Measurements from ENCODE around the gene PRDM5. TPM values are rescaled to one million over a fixed set of nuclear protein-coding genes. Genes with fewer than 3 reads are reported as not detected.

The PRDM5 gene
- total RNA-seq, 2 experiments from 2014 or later = 0.23 TPM; not detected in 1

DNA sequence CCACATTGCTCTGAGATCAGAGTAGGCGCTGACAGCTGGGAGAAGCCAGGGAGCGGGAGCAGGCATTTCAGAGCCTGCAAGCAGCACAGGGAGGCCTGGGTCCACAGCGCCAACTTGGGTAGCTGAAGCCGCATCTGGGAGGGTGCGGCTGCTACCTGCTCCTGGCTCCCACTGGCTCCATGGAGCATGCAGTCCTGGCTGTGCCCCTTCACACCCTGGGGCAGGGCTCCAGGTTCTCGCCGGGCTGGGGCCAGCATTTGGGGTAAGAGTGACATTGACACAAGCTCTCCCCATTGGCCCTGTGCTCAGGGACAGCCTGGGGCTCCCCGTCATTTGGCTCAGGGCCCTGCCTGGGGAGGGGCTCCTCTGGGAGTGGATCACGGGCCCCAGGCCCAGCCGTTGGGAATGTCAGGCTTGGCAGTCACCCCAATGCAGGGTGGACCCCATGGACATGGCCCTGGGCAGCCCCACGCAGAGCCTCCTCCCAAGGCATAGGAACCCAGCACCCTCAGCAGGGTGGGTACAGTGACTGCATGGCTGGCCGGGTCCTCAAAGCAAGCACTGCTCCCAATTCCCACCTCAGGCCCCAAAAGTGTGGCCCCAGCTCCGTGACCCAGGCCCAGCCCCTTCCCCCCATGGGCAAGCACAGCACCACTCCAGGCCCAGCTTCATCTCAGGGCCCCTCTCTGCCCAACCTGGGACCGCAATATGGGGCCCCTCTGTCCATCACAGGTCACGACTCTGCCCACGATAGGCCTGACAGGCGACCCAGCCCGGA, 82.4 kb downstream of the PRDM5 start:
- Mint-ChIP-seq H3K4me1 (peaks cover 9% of the 10 kb centered on the region), H3K27ac (no peak overlapping the region), H3K4me3 (no peak overlapping the region), H3K27me3 (peaks cover 6% of the 10 kb centered on the region), H3K9me3 (no peaks in the 10 kb centered on the region), H3K36me3 (ENCODE audit: low read depth) (no peaks in the 10 kb centered on the region)
- DNase-seq = no peak
- POLR2A ChIA-PET = no interaction called here
- CTCF ChIA-PET = no interaction called here

DNA sequence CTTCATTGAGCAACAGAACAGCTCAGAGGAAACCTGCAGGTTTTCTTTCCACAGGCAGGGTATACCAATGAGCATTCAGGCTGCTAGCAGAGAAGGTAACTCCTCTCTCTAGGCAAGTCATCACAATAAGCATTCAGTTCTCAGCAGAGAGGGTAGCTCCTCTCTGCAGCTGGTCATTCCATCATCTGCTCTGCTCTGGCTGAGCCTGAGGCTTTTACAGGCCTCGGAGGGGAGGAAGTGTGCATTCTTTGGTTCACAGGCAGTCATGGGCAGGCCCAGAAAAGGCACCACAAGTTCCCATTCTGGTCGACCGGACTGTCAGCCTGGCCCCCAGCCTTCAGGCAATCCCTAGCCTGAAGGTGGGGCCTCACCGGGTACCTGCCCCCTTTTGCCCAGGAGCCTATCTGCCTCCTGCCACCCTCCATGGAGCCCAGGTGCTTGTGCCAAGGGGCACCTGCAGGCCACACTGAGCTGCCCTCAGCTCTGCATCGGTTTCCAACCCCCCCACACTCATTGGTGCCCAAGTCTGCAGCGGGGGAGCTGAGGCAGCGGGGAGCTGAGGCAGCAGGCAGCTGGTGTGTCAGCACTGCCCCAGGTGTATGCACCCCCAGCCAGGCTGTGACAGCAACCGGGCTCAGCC, 83.1 kb downstream of the PRDM5 start:
- no peak overlapping the region for H3K27ac Mint-ChIP-seq
- peaks cover under 1% of the 10 kb centered on the region for H3K9me3 Mint-ChIP-seq
- POLR2A ChIA-PET = no interaction called here
- H3K4me1 Mint-ChIP-seq = peaks cover 4% of the 10 kb centered on the region
- peaks cover 6% of the 10 kb centered on the region for H3K27me3 Mint-ChIP-seq
- CTCF ChIA-PET = no interaction called here
- H3K4me3 Mint-ChIP-seq = no peak overlapping the region
- no peak for DNase-seq
- H3K36me3 Mint-ChIP-seq (ENCODE audit: low read depth) = no peaks in the 10 kb centered on the region

DNA sequence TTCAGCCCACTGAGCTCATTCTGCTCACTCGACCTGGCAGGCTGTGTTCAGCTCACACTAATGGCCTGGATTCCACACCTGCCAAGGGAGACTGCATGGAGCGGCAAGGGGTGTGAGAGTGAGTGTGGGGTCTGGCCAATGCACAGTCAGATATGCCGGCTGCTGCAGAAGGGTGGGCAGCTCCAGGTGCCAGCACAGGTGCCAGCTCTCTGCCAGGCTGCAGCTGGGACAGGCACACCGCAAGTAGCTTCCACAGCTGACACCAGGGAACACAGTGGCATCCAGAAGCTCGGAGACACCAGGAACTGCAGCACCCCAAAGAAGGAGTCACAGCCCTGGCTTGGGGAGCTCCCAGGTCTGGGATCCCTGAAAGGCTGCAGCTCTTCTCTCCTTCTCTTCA, 83.7 kb downstream of the PRDM5 start:
- ChIA-PET CTCF (no interaction called here), POLR2A (no interaction called here)
- peaks cover 1% of the 10 kb centered on the region for H3K4me1 Mint-ChIP-seq
- H3K36me3 Mint-ChIP-seq (ENCODE audit: low read depth) = no peaks in the 10 kb centered on the region
- DNase-seq = no peak
- peaks cover 3% of the 10 kb centered on the region for H3K9me3 Mint-ChIP-seq
- H3K27ac Mint-ChIP-seq = no peak overlapping the region
- H3K4me3 Mint-ChIP-seq = no peak overlapping the region
- peaks cover 6% of the 10 kb centered on the region for H3K27me3 Mint-ChIP-seq

DNA sequence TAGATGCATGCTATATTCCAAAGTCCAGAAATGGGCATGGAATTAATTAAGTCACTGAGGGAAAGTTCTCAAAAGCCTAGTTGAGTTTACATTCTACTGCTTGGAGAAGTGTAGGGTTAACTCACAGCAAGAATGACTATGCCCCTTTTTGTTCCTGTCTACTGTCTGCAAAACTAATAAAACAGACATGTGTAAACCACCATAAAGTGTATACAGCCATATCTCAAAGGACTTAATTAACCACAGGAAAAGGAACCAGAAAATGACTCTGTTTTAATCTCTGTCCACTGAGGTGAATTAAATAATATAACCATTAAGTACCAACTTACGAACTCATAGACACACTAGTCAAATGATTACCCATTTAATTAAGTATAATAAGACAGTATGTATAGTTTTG, 84.9 kb downstream of the PRDM5 start:
- Mint-ChIP-seq H3K4me1 (no peaks in the 10 kb centered on the region), H3K27ac (no peak overlapping the region), H3K4me3 (no peak overlapping the region), H3K27me3 (peaks cover 5% of the 10 kb centered on the region), H3K36me3 (ENCODE audit: low read depth) (no peaks in the 10 kb centered on the region), H3K9me3 (peaks cover 3% of the 10 kb centered on the region)
- ChIA-PET CTCF (no interaction called here), POLR2A (no interaction called here)
- no peak for DNase-seq

DNA sequence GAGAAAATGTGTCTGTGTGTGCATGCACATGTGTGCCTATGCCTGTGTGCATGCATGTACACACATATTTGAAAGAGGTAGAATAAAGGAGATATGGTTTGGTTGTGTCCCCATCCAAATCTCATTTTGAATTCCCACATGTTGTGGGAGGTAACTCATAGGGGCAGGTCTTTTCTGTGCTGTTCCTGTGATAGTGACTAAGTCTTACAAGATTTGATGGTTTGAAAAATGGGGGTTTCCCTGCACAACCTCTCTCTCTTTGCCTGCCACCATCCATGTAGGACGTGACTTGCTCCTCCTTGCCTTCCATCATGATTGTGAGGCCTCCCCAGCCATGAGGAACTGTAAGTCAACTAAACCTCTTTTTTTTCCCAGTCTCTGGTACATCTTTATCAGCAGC, 87.2 kb downstream of the PRDM5 start:
- CTCF ChIA-PET = no interaction called here
- peaks cover 2% of the 10 kb centered on the region for H3K27me3 Mint-ChIP-seq
- POLR2A ChIA-PET = no interaction called here
- no peaks in the 10 kb centered on the region for H3K36me3 Mint-ChIP-seq (ENCODE audit: low read depth)
- peaks cover 3% of the 10 kb centered on the region for H3K9me3 Mint-ChIP-seq
- no peaks in the 10 kb centered on the region for H3K4me1 Mint-ChIP-seq
- no peak overlapping the region for H3K4me3 Mint-ChIP-seq
- DNase-seq = no peak
- no peak overlapping the region for H3K27ac Mint-ChIP-seq

DNA sequence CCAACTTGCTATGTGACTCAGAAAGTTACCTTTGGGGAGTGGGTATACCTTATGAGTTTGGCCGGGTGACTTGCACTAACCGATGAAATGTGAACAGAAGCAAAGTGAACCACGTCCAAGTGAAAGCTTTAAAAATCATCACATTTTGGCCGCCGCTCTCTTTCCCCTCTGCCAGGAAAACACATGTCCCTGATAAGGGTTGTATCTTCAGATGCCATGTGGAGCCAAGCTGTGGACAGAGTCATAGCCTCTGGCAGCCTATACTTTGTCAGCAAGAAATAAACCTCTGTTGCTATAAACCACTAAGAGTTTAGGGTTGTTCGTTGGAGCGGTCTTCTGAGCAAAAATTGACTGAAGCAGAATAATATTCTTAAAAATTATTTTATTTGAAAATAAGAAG, 92.3 kb downstream of the PRDM5 start:
- POLR2A ChIA-PET = no interaction called here
- Mint-ChIP-seq H3K9me3 (peaks cover 3% of the 10 kb centered on the region), H3K36me3 (ENCODE audit: low read depth) (no peaks in the 10 kb centered on the region), H3K27ac (no peak overlapping the region), H3K27me3 (peaks cover 8% of the 10 kb centered on the region), H3K4me1 (no peaks in the 10 kb centered on the region), H3K4me3 (no peak overlapping the region)
- DNase-seq = no peak
- CTCF ChIA-PET = no interaction called here

DNA sequence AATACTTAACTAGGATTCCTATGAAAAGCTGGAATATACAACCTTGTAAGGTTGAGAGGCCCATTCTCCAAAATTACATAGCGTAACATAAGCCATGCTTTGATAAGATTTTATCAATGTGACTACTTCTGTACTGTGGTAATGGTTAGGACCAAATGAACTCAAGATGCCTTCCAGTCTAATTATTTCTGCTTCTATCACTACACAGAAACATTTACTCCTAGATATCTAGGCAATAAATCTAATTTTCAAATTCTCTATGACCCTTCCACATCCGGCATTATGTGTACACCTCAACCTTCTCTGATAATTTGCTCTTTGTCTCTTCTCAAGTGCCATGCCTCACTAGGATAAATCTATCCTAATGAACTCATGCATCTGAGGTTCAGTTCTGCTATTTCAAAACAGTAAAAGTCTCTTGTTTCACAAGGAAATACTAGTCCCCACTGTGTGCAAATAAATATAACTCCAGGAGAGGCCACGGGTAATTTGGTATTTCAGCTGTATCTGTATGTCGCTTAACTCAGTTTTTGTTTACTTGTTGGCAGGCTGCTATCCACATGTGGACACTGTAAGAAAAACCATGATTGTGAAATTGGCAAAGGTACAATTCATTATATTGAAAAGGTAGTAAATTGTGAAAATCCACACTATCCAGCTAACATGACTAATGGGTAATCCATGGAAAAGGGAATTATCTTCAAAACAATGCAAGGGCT, 93.3 kb downstream of the PRDM5 start:
- no peak overlapping the region for H3K27ac Mint-ChIP-seq
- no peak for DNase-seq
- ChIA-PET POLR2A (no interaction called here), CTCF (no interaction called here)
- H3K4me3 Mint-ChIP-seq = no peak overlapping the region
- H3K27me3 Mint-ChIP-seq = peaks cover 8% of the 10 kb centered on the region
- H3K4me1 Mint-ChIP-seq = no peaks in the 10 kb centered on the region
- peaks cover under 1% of the 10 kb centered on the region for H3K9me3 Mint-ChIP-seq
- no peaks in the 10 kb centered on the region for H3K36me3 Mint-ChIP-seq (ENCODE audit: low read depth)

DNA sequence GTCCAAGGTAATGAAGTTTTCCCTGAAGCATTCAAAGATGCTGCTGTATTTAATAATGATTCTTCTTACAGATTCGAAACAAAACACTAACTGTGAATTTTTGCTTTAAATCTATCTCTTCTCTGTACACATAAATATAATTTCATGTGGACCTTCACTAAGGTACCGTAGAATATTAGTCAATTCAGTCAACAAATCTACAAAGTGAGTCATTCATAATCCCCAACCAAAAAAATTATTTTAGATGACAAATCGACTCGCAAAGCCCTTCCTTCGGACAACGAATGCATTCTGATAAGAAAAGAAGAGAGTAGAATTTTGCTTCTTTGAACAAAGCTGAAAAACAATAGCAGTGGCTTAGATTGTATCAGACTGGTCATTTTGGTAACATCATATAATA, 95.7 kb downstream of the PRDM5 start:
- no peaks in the 10 kb centered on the region for H3K36me3 Mint-ChIP-seq (ENCODE audit: low read depth)
- H3K27ac Mint-ChIP-seq = no peak overlapping the region
- no peak for DNase-seq
- H3K27me3 Mint-ChIP-seq = peaks cover 8% of the 10 kb centered on the region
- CTCF ChIA-PET = no interaction called here
- POLR2A ChIA-PET = no interaction called here
- H3K4me1 Mint-ChIP-seq = no peaks in the 10 kb centered on the region
- H3K4me3 Mint-ChIP-seq = no peak overlapping the region
- no peaks in the 10 kb centered on the region for H3K9me3 Mint-ChIP-seq

DNA sequence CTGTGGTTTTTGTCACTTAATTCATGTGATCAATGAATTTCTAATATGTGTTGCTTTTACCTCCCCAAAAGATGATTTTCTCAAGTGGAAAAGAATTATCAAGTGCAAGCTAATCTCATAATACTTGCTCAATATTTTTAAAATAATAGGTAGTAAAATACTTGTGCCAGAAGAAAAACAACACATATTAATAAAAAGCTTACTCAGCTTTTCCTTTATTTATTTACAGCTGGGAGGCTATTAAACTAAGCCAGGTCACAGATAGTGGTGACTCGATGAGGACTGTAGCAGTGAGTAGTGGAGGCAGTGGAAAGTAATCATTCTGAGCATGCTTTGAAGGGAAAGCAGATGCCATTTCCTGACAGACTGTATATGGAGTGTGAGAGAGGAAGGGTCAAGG, 96.1 kb downstream of the PRDM5 start:
- Mint-ChIP-seq H3K4me1 (no peaks in the 10 kb centered on the region), H3K27ac (no peak overlapping the region), H3K27me3 (peaks cover 8% of the 10 kb centered on the region), H3K36me3 (ENCODE audit: low read depth) (no peaks in the 10 kb centered on the region), H3K4me3 (no peak overlapping the region), H3K9me3 (no peaks in the 10 kb centered on the region)
- CTCF ChIA-PET = no interaction called here
- no peak for DNase-seq
- POLR2A ChIA-PET = no interaction called here

DNA sequence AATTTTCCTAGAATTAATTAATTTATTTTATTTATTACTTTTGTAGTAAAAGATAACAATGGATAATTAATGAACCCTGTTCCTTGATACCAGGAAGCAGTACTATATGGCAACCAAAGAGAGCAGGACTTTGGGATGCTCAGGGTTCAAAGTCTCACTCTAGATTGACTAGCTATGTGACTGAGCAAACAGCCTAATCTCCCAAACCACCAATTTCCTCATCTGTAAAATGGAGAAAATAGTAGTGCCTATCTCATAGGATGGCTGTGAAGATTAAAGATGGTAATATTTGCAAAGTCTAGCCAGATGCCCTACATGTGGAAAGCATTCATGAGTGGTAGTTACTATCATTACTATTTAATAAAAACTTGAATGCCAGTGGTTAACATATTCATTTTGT, 97.6 kb downstream of the PRDM5 start:
- Mint-ChIP-seq H3K4me3 (no peak overlapping the region), H3K4me1 (peaks cover under 1% of the 10 kb centered on the region), H3K27me3 (peaks cover 8% of the 10 kb centered on the region), H3K27ac (no peak overlapping the region), H3K9me3 (no peaks in the 10 kb centered on the region), H3K36me3 (ENCODE audit: low read depth) (no peaks in the 10 kb centered on the region)
- ChIA-PET CTCF (no interaction called here), POLR2A (interaction anchor here (0.6 kb wide), 1 partner anchor 982 kb away, joined by 3 read pairs; no protein-coding TSS in a partner anchor)
- no peak for DNase-seq

DNA sequence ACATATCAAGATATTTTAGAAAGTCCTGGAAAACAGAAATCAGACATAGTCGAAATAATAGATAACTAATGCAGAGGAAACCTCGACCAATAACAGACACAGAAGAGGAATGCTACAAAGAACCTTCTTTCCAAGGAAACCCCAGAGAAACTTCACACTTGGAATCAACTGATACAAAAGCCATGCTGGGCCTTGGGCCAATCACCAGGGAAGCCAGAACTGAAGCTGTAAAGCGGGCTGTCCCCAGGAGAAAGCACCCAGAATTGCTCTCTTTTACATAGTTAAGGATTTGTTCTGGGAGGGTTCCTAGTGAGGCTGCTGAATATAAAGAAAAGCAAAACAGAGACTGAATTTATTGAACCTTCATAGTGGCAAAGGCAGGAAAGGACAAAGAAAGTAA, 100.5 kb downstream of the PRDM5 start:
- Mint-ChIP-seq H3K9me3 (no peaks in the 10 kb centered on the region), H3K27me3 (peaks cover 4% of the 10 kb centered on the region)
- DNase-seq = no peak

DNA sequence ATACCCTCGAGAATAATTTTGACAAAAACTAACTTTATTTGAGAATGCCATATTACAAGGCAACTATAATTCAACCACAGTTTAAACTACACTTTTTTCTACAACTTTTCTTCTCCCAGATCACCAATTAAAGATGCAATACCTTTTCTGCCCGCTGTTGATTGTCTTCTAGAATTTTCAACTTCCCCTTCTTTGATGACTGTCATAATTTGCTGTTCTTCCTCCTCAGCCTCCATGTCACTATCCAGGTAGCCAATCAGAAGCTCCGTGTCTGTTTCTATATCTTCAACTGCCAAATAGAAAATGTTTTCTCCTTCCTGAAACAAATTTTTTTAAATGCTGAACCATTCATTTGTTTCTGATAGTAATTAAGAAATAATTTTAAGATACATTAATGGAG, 101.5 kb downstream of the PRDM5 start:
- POLR2A ChIA-PET = no interaction called here
- H3K4me1 Mint-ChIP-seq = peaks cover 4% of the 10 kb centered on the region

More for the DNA sequence above, 100.5 kb downstream of the PRDM5 start:
- ChIA-PET CTCF (no interaction called here), POLR2A (no interaction called here)
- H3K27ac Mint-ChIP-seq = no peak overlapping the region
- peaks cover 4% of the 10 kb centered on the region for H3K4me1 Mint-ChIP-seq
- H3K4me3 Mint-ChIP-seq = no peak overlapping the region
- H3K36me3 Mint-ChIP-seq (ENCODE audit: low read depth) = no peaks in the 10 kb centered on the region

DNA sequence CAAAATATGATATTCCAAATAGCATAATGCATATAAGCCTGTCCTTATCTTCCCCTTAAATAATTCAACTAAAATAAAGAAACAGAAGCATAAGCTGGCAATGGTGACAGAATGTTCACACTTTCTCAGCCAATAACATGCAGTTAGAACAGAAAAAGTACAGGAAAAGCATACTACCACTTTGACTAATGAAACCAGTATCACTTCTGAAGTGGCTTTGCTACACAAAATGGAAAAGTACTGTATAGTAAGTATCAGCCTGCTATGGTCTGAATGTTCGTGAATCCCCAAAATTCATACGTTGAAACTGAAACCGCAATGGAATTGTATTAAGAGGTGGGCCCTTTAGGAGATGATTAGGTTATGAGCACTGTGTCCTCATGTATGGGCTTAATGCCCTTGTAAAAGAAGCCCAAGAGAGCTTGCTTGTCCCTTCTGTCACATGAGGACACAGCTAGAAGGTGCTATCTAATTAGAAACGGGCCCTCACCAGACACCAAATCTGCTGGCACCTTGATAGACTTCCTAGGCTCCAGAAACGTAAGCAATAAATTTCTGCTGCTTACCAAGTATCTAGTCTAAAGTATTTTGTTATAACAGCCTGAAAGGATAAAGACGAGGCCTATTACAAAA, 102.6 kb downstream of the PRDM5 start:
- H3K9me3 Mint-ChIP-seq = no peaks in the 10 kb centered on the region
- peaks cover 1% of the 10 kb centered on the region for H3K27me3 Mint-ChIP-seq
- ChIA-PET CTCF (no interaction called here), POLR2A (no interaction called here)
- H3K36me3 Mint-ChIP-seq (ENCODE audit: low read depth) = no peaks in the 10 kb centered on the region
- no peak overlapping the region for H3K4me3 Mint-ChIP-seq
- no peak overlapping the region for H3K27ac Mint-ChIP-seq
- H3K4me1 Mint-ChIP-seq = peaks cover 4% of the 10 kb centered on the region
- DNase-seq = no peak

More for the DNA sequence above, 101.5 kb downstream of the PRDM5 start:
- Mint-ChIP-seq H3K9me3 (no peaks in the 10 kb centered on the region), H3K4me3 (no peak overlapping the region), H3K27me3 (peaks cover 2% of the 10 kb centered on the region), H3K27ac (no peak overlapping the region), H3K36me3 (ENCODE audit: low read depth) (no peaks in the 10 kb centered on the region)
- CTCF ChIA-PET = no interaction called here
- no peak for DNase-seq

Measured in activated CD4-positive, alpha-beta memory T cell treated with anti-CD3 and anti-CD28 coated beads, Interleukin-2, amount 10 ng/mL, durations not matched to agents 7 days and 5 days (primary cell).